Fibroblast of skin of right biceps (primary cell): ENCODE measurements around the gene NDUFA3.

ENCODE experiments used
- DNase-seq: peaks from one replicate; pipeline ENCODE4 v3.0.0-alpha.2; 2013

NDUFA3 gene

DNA sequence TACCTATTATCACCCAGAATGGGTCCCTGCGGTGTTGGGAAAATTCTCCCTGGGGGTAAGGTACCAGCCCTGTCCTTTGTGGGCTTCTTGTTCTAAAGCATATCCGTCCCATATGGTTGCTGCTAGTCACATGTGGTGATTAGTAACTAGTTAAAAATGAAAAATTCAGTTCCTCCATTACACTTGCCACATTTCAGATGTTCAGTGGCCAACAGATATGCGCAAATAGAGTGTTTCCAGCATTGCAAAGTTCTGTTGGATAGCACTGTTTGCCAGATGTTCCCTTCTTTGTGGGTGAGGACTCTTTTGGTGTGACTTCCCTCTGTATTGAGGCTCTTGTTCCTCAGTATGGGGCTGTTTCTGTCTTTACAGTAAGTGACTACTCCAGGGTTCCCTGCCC lies 38.7 kb downstream of the NDUFA3 start:
- DNase-seq, result peak; percentile 24

DNA sequence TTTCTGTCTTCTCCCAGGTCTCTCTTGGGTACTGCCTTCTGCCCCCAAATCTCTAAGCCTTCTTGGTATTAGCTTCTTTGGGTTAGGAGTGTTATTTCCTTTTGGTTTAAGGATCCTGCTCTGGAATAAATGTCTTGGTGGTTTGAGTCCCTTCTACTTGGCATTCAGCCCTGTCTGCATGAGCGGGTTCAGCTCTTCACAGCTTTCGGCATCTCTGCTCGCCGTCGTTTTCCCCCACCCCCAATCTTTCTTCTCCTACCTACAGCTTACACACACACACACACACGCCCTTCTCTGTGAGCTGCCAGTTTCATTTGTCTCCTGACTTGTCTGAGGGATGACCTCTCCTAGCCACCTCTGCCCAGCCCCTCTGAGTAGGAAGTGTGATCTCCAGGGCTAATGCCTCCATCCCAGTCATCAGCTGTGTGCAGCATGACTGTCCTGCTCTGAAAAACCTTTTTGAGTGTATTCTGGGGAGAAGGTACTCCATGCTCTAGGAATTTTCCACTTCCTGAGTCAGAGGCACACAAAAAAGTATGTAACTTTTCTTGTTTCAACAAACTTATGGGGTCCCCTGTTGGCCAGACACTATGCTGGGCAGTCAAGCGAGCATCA lies 39.6 kb downstream of the NDUFA3 start:
- DNase-seq, result no peak

DNA sequence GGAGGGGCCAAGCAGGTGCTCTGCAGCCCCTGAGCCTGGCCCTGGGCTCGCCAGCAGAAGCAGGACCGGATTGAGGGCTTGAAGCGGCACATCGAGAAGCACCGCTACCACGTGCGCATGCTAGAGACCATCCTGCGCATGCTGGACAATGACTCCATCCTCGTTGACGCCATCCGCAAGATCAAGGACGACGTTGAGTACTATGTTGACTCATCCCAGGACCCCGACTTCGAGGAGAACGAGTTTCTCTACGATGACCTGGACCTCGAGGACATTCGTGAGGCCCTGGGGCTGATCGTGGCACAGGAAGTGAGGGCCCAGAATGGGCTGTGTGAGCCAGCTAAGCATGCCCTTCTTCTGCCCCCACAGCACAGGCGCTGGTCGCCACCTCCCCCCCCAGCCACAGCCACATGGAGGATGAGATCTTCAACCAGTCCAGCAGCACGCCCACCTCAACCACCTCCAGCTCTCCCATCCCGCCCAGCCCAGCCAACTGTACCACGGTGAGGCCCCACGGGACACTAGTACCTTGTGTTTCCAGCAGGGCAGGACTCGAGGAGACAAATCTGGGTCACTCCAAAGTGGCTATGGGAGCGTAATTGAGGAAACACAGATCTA lies 43.0 kb downstream of the NDUFA3 start:
- DNase-seq, result no peak

DNA sequence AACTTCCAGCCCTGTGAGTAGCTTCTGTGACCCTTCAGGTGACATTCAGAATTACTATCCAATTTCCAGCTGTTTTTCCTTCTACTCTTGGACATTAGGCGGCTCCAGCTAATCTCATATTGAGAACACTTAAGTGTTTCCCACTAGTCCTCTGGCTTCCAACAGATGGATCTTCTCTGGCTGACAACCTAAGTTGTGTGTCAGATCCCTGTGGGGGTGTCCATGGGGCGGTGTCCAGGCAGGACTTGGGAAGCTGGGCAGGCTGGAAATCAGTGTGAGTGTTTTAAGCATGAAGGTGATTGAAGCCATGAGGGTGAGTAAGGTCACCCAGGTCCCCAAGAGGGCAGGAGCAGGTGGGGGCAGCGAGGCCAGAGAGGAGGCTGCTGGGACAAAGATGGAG lies 45.0 kb downstream of the NDUFA3 start:
- no peak for DNase-seq

DNA sequence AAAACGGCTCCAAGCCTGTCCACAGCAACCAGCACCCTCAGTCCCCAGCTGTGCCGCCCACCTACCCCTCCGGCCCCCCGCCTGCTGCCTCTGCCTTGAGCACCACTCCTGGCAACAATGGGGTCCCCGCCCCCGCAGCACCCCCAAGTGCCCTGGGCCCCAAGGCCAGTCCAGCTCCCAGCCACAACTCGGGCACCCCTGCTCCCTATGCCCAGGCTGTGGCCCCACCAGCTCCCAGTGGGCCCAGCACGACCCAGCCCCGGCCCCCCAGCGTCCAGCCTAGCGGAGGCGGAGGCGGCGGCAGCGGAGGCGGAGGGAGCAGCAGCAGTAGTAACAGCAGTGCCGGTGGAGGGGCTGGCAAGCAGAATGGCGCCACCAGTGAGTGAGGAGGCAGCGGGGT lies 45.5 kb downstream of the NDUFA3 start:
- no peak for DNase-seq

DNA sequence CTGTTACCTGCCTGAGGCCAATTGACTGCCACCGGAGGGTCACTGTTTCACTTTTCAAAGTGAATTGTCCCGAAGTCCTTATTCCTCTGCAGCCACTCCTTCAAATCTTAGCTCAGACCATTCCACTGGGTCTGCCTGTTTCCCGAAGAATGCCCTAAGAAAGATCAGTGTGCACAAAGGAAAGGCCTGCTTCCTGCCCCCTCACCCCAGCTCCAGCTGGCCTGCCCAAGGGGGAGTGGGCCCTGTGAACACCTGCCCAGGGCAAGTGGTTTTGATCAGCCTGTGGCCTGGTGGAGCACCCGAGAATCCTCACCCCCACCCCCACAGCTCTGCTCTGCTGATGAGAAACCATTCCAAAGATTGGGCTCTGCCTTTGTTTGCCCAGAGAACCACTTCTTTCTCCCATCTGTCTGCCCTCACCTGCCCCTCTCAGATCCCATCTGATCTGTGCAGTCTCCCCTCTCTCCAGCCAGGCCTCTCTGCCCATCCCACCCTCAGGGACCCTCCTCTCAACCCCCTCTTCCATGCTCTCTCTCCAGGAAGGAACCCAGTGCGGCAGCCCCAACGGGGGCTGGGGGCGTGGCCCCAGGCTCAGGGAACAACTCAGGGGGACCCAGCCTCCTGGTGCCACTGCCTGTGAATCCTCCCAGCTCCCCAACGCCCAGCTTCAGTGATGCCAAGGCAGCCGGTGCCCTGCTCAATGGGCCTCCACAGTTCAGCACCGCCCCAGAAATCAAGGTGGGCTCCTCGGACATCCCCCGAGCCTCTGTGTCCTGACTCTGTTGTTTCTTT lies 46.6 kb downstream of the NDUFA3 start:
- DNase-seq, result no peak

DNA sequence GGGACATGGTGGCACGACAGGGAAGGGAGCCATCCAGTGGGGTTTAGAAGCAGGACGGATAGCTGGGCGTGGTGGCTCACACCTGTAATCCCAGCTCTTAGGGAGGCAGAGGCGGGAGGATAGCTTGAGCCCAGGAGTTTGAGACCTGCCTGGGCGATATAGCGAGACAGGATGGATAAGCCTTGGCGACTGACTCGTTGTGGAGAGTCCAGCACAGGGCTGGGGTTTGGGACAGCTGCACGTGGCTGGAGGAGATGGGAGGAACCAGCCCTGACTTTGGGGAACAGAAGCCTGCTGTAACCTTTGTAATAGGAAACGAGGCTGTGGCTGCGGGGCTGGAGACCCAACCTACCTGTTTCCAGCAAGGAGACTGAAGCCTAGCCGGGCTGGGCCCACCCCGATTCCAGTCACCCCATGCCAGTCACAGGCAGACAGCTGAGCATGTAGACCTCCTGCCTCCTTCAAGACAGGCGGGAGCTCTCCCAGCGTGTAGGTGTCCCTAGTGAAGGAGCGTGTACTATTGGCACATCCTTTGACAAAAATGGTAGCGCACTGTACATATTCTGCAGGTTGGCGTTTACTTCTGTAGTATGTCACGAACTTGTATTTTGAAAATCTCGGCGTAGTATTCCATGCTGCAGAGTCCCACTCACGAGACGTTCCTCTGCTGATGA lies 48.8 kb downstream of the NDUFA3 start:
- DNase-seq, result no peak

DNA sequence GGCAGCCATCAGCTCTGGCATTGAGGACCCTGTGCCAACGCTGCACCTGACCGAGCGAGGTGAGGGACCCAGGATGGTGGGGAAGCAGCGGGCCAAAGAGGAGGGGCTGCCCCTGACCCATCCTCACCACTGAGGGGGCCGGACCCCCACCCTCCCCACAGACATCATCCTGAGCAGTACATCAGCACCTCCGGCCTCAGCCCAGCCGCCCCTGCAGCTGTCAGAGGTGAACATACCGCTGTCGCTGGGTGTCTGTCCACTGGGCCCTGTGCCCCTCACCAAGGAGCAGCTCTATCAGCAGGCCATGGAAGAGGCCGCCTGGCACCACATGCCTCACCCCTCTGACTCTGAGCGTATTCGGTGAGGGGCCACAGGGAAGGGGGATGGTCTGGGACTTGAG lies 49.6 kb downstream of the NDUFA3 start:
- DNase-seq, result no peak

DNA sequence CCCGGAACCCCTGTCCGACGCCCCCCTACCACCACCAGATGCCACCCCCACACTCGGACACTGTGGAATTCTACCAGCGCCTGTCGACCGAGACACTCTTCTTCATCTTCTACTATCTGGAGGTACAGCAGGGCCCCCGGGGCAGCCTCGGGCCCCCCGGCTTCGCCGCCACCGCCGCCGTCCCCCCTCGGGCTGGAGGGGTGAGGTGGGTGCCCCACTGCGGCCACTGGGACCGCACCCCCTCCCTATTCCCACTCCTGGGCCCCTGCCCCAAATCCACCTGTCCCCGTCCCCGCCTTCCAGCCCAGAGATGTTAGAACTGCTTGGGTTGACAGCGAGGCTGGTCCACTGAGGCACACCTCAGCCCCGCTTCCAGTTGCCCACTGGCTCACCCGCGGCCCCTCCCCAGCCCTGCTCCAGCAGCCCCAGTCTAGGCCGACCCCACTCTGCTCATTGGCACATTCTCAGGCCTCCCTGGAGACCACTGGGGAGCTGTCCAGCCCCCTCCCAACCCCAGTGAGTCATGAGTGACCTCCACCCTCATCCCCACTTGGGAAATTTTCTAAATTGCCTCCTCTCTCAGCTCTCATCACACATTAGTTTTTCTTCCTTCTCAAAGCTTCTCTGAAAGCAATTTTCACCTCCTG lies 50.3 kb downstream of the NDUFA3 start:
- no peak for DNase-seq

DNA sequence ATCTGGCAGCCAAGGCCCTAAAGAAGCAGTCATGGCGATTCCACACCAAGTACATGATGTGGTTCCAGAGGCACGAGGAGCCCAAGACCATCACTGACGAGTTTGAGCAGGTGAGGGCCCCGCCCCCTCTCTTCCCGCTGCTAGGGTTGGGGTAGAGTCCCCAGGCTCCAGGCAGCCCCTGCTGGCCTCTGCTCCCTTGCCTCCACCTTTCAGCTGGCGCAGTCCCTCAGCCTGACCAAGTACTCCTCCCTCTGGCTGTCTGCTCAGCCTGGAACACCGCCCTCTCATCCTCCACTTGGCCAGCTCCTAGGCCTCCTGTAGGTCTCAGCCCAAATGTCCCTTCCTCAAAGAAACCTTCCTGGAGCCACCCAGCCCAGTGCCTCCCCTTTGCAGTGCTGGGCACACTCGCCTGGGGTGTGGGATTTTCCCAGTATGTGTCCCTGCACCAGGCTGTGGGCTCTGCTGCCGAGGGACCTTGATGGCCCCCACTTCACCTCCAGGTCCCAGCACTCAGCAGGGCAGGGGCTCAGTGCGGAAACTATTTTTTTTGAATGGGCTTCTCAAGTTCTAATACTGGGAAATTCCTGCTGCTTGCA lies 51.2 kb downstream of the NDUFA3 start:
- DNase-seq, result no peak

DNA sequence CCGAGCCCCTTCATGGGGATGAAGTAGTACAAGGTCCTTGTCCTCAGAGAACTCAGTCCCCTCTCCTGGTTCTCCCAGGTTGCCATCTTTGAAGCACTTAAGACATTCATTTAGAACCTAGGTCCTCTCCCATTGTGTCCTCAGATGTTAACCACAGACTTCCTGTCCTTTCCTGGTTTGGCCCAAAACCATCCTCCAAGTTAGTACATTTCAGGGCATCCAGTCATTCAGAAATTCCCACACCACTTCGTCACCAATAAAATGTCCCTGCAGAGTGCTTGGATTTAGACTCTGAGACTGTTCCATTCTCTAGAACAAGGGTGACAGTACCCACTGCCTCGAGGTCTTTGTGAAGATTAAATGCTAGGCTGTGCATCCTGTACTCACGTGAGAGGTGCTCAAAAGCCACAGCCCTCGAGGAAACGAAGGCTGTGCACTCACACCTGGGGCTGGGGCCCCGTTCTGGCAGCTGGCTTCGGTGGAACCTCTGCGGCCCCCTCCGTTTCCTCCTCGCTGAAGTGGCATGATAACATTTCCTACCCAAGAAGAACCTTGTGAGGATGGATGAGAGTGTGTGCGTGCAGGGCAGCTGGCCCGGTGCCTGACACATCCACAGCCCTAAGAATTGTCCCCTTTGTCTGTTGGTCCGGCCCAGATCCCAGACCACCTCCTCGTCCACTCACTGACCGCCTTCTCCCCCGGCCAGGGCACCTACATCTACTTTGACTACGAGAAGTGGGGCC lies 52.1 kb downstream of the NDUFA3 start:
- peak; percentile 45 for DNase-seq

DNA sequence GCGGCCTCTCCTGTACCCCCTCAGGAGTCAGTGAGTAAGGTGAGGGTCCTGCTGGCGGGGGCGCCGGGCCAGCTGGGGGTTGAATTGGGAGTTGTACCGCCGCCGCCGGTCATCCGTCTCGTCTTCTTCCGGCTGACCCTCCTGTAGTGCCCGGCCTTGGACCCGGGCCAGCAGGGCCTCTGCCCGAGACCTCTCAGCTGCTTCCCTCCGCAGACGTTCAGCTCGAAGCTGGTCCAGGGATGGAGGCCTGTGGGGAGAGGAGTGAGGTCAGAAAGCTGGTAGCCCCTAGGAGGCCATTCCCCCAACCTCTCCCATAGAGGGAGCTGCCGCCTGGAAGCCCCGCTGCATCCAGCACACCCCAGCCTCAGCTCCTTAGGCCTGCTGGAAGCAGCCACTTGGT lies 53.0 kb downstream of the NDUFA3 start:
- no peak for DNase-seq

DNA sequence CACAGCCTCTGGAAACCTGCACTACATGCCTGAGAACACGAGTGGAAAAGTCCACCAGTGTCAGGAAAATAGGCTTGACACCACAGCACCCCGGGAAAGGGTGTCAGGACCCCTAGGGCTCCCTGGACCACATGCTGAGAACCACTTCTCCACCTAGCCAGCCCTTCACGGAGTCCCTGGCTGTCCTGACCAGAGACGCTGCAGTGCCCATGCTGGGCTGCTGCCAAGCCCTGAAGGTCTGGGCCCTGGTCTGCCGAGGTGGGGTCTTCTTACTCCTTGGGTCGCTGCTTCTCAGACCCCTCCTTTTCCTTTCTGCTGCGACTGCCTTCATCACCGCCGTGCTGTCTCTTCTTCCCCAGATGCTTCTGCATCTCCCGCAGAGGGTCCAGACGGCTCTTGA lies 53.8 kb downstream of the NDUFA3 start:
- no peak for DNase-seq

DNA sequence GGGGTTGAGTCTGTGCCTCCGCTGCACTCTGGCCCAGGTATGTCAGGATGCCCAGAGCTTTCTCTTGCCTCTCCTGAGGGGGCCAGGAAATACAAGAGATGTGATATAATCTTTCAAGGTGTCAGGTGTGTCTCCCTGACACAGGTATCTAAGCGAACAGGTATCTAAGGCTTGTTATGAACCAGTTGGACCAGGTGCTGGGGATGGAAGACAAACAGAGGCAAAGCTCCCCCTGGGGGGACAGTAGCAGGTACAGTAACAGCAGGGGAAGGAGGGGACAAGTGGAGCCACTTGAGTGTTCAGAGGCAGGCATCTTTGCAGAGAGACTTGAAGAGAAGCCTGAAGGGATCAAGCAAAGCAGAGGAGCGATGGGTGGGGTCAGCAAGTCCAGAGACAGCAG lies 54.3 kb downstream of the NDUFA3 start:
- DNase-seq, result no peak
